Urinary bladder (tissue), 4 donors: ENCODE measurements around the gene UBN1. TPM values are rescaled to one million over a fixed set of nuclear protein-coding genes. Genes with fewer than 3 reads are reported as not detected.

Source experiments
- DNase-seq: peaks from one replicate; pipeline ENCODE4 v3.0.0-alpha.2; 2015; ENCODE audit errors: extremely low spot score
- H3K27ac ChIP-seq: one replicate; pipeline ENCODE4 v1.5.1; 2013; ENCODE audit warnings: low read depth, mild to moderate bottlenecking, moderate library complexity
- H3K36me3 ChIP-seq: one replicate; pipeline ENCODE4 v1.6.1; 2013; ENCODE audit warnings: mild to moderate bottlenecking, moderate library complexity; ENCODE audit not compliant: insufficient read depth
- H3K4me1 ChIP-seq: one replicate; pipeline ENCODE4 v1.6.1; 2013; ENCODE audit warnings: mild to moderate bottlenecking, moderate library complexity; ENCODE audit not compliant: insufficient read depth
- H3K4me3 ChIP-seq: one replicate; pipeline ENCODE4 v1.5.1; 2013; ENCODE audit warnings: low read depth, low read length
- WGBS: extraction: QIAGEN DNeasy Blood & Tissue Kit; methylation state at CpG from one replicate; pipeline ENCODE4 v1.1.7; 2013; 5-methylcytosine and 5-hydroxymethylcytosine counted together
- polyA plus RNA-seq: library from polyadenylated mRNA; stranded (reverse); fragments of 200-250 nt; gene quantifications from one replicate; pipeline ENCODE4 v1.2.3, GENCODE V29; 2013
- total RNA-seq: library from RNA; depleted of rRNA; stranded (reverse); fragments of >200 nt; gene quantifications from one replicate; pipeline ENCODE4 v1.2.3, GENCODE V29; 2014
- donor health status: healthy with polysubstance abuse.
- donor health status: healthy.

Gene UBN1
- total and polyA plus RNA-seq, 2 donors, result 14.1 to 17.5 TPM

GRCh38 chr16:4806280-4806679 is 41.0 kb upstream of the UBN1 start:
- WGBS, result 93% methylated on average over 6 of the region's 6 CpGs
- no peak for DNase-seq
- Histone ChIP-seq H3K4me3 (no peak overlapping the region), H3K27ac (no peak overlapping the region), H3K36me3 (no peaks in the 10 kb centered on the region), H3K4me1 (peaks cover 2% of the 10 kb centered on the region)

- peaks cover 9% of the 10 kb centered on the region for H3K36me3 ChIP-seq
- no peak for DNase-seq
- no peak overlapping the region for H3K27ac ChIP-seq
These were observed 36.0 kb upstream of the UBN1 start for GRCh38 chr16:4811242-4811641.

GRCh38 chr16:4811773-4812172 is 35.5 kb upstream of the UBN1 start:
- 93% methylated on average over 9 of the region's 9 CpGs for WGBS
- Histone ChIP-seq H3K27ac (no peak overlapping the region), H3K36me3 (peaks cover 9% of the 10 kb centered on the region), H3K4me1 (no peaks in the 10 kb centered on the region), H3K4me3 (no peak overlapping the region)
- no peak for DNase-seq

More at GRCh38 chr16:4811242-4811641, 36.0 kb upstream of the UBN1 start:
- Histone ChIP-seq H3K4me1 (no peaks in the 10 kb centered on the region), H3K4me3 (no peak overlapping the region)
- 93% methylated on average over 3 of the region's 3 CpGs for WGBS

- Histone ChIP-seq H3K36me3 (peaks cover 9% of the 10 kb centered on the region), H3K27ac (no peak overlapping the region), H3K4me3 (no peak overlapping the region), H3K4me1 (no peaks in the 10 kb centered on the region)
- 86% methylated on average over 16 of the region's 16 CpGs for WGBS
- no peak for DNase-seq
These were observed 33.9 kb upstream of the UBN1 start for GRCh38 chr16:4813251-4814003.

GRCh38 chr16:4814046-4814445 is 33.2 kb upstream of the UBN1 start:
- Histone ChIP-seq H3K4me1 (no peaks in the 10 kb centered on the region), H3K36me3 (peaks cover 9% of the 10 kb centered on the region), H3K27ac (no peak overlapping the region), H3K4me3 (no peak overlapping the region)
- DNase-seq, result no peak

GRCh38 chr16:4814542-4815173 is 32.6 kb upstream of the UBN1 start:
- H3K36me3 ChIP-seq, result peaks cover 9% of the 10 kb centered on the region
- H3K27ac ChIP-seq, result no peak overlapping the region
- no peak for DNase-seq
- no peaks in the 10 kb centered on the region for H3K4me1 ChIP-seq
- H3K4me3 ChIP-seq, result no peak overlapping the region
- 72% methylated on average over 16 of the region's 16 CpGs for WGBS

GRCh38 chr16:4820652-4821051 is 26.6 kb upstream of the UBN1 start:
- DNase-seq, result no peak
- Histone ChIP-seq H3K27ac (no peak overlapping the region), H3K36me3 (peaks cover 1% of the 10 kb centered on the region), H3K4me3 (no peak overlapping the region), H3K4me1 (no peaks in the 10 kb centered on the region)
- 91% methylated on average over 6 of the region's 6 CpGs for WGBS

GRCh38 chr16:4825196-4825595 is 22.1 kb upstream of the UBN1 start:
- H3K4me1 ChIP-seq, result no peaks in the 10 kb centered on the region
- H3K27ac ChIP-seq, result no peak overlapping the region
- WGBS, result 90% methylated on average over 8 of the region's 8 CpGs
- no peak overlapping the region for H3K4me3 ChIP-seq
- H3K36me3 ChIP-seq, result peaks cover 1% of the 10 kb centered on the region
- DNase-seq, result no peak

- Histone ChIP-seq H3K36me3 (peaks cover 7% of the 10 kb centered on the region), H3K27ac (no peak overlapping the region), H3K4me3 (no peak overlapping the region), H3K4me1 (no peaks in the 10 kb centered on the region)
- WGBS, result 96% methylated on average over 4 of the region's 4 CpGs
- no peak for DNase-seq
These were observed 20.8 kb upstream of the UBN1 start for GRCh38 chr16:4826526-4826925.

- H3K27ac ChIP-seq, result no peak overlapping the region
- H3K4me1 ChIP-seq, result no peaks in the 10 kb centered on the region
- no peak overlapping the region for H3K4me3 ChIP-seq
- no peak for DNase-seq
- peaks cover 7% of the 10 kb centered on the region for H3K36me3 ChIP-seq
- WGBS, result 69% methylated on average over 10 of the region's 10 CpGs
These were observed 20.3 kb upstream of the UBN1 start for GRCh38 chr16:4826980-4827379.

- DNase-seq, result no peak
- 92% methylated on average over 11 of the region's 11 CpGs for WGBS
- Histone ChIP-seq H3K27ac (no peak overlapping the region), H3K4me3 (no peak overlapping the region), H3K36me3 (peaks cover 6% of the 10 kb centered on the region), H3K4me1 (no peaks in the 10 kb centered on the region)
These were observed 18.5 kb upstream of the UBN1 start for GRCh38 chr16:4828567-4829321.

GRCh38 chr16:4830408-4830807 is 16.9 kb upstream of the UBN1 start:
- Histone ChIP-seq H3K27ac (no peak overlapping the region), H3K36me3 (peaks cover 6% of the 10 kb centered on the region), H3K4me1 (no peaks in the 10 kb centered on the region), H3K4me3 (no peak overlapping the region)
- DNase-seq, result no peak
- 84% methylated on average over 7 of the region's 7 CpGs for WGBS

- 95% methylated on average over 8 of the region's 8 CpGs for WGBS
- Histone ChIP-seq H3K4me1 (no peaks in the 10 kb centered on the region), H3K4me3 (no peak overlapping the region), H3K36me3 (peaks cover 6% of the 10 kb centered on the region), H3K27ac (no peak overlapping the region)
- no peak for DNase-seq
These were observed 15.7 kb upstream of the UBN1 start for GRCh38 chr16:4831616-4832015.
